Amniotic epithelial cell (primary cell): Measurements from ENCODE around the gene AHSG.
A peak's percentile ranks its signal among the peaks of the same experiment; 100 is the strongest.
"Not testable (repeated sequence)": the region's sequence is repeated elsewhere in the genome, so short reads cannot be mapped to it uniquely, and the experiment has no call there.

Experiments
- DNase-seq: peaks from one replicate; pipeline ENCODE4 v3.0.0-alpha.2; 2010; ENCODE audit warnings: low read depth

The AHSG gene

GRCh38 chr3:186617036-186617946 is 4.4 kb downstream of the AHSG start:
- peak; percentile 96 for DNase-seq

GRCh38 chr3:186618318-186618938 is 5.6 kb downstream of the AHSG start:
- DNase-seq, result no peak

GRCh38 chr3:186619787-186620212 is 6.9 kb downstream of the AHSG start:
- DNase-seq, result no peak

GRCh38 chr3:186620213-186621092 is 7.6 kb downstream of the AHSG start:
- no peak for DNase-seq

- DNase-seq, result no peak
Measured at GRCh38 chr3:186621894-186622650, 9.2 kb downstream of the AHSG start.

GRCh38 chr3:186622651-186623310 is 9.9 kb downstream of the AHSG start:
- no peak for DNase-seq

GRCh38 chr3:186624598-186624997 is 11.7 kb downstream of the AHSG start:
- no peak for DNase-seq

- DNase-seq, result no peak
Measured at GRCh38 chr3:186625600-186626042, 12.8 kb downstream of the AHSG start.

- DNase-seq, result no peak
Measured at GRCh38 chr3:186626254-186626847, 13.5 kb downstream of the AHSG start.

GRCh38 chr3:186627852-186628414 is 15.1 kb downstream of the AHSG start:
- DNase-seq, result no peak

- DNase-seq, result no peak
Measured at GRCh38 chr3:186628756-186629155, 15.9 kb downstream of the AHSG start.

GRCh38 chr3:186630950-186631641 is 18.2 kb downstream of the AHSG start:
- DNase-seq, result no peak

GRCh38 chr3:186633481-186633880 is 20.6 kb downstream of the AHSG start:
- no peak for DNase-seq

- DNase-seq, result not testable (repeated sequence)
Measured at GRCh38 chr3:186634207-186634606, 21.3 kb downstream of the AHSG start.

GRCh38 chr3:186635532-186635931 is 22.7 kb downstream of the AHSG start:
- no peak for DNase-seq

- DNase-seq, result no peak
Measured at GRCh38 chr3:186636536-186636935, 23.7 kb downstream of the AHSG start.

- no peak for DNase-seq
Measured at GRCh38 chr3:186637686-186638085, 24.8 kb downstream of the AHSG start.

- DNase-seq, result no peak
Measured at GRCh38 chr3:186638259-186638658, 25.4 kb downstream of the AHSG start.

- DNase-seq, result no peak
Measured at GRCh38 chr3:186639778-186640472, 27.1 kb downstream of the AHSG start, which contains the start of gene FETUB. Gene FETUB (plus strand): TSS chr3:186640399. CDS start chr3:186640461, 62 bp downstream.
